CD8-positive, alpha-beta memory T cell (primary cell): ENCODE data around the gene HAP1. TPM values are rescaled to one million over a fixed set of nuclear protein-coding genes. Genes with fewer than 3 reads are reported as not detected.

ENCODE experiments used
- CTCF ChIA-PET: fragments of 350-600 bp; sonication (Branson Sonifier 250); formaldehyde crosslinking; loops from one replicate; lab custom pipeline; 2021; ENCODE audit warnings: antibody characterized with exemption; lab: Charles Lee
- POLR2A ChIA-PET: fragments of 350-600 bp; sonication (Branson Sonifier 250); formaldehyde crosslinking; loops from one replicate; lab custom pipeline; 2021; ENCODE audit warnings: antibody characterized with exemption; lab: Charles Lee
- DNase-seq, 5 donors: peaks; one replicate each; pipeline versions ENCODE4 v3.0.0 to v3.0.0-alpha.2; 2020 to 2022; ENCODE audit warnings: mixed read lengths in 1 of 5
- H3K27ac ChIP-seq: one replicate; pipeline ENCODE4 v1.7.0; 2013; ENCODE audit warnings: low read depth, mild to moderate bottlenecking, low read length, moderate library complexity
- H3K27me3 ChIP-seq: 2 replicates; pipeline ENCODE4 v1.7.0; 2013; ENCODE audit warnings: low read length, mild to moderate bottlenecking; ENCODE audit not compliant: insufficient read depth, poor library complexity, severe bottlenecking
- H3K36me3 ChIP-seq: 2 replicates; pipeline ENCODE4 v1.7.0; 2013; ENCODE audit warnings: mild to moderate bottlenecking, low read length, moderate library complexity; ENCODE audit not compliant: insufficient read depth
- H3K4me1 ChIP-seq: 2 replicates; pipeline ENCODE4 v1.7.0; 2013; ENCODE audit warnings: mild to moderate bottlenecking, low read length, moderate library complexity; ENCODE audit not compliant: insufficient read depth
- H3K4me3 ChIP-seq: 2 replicates; pipeline ENCODE4 v1.7.0; 2013; ENCODE audit warnings: mild to moderate bottlenecking, low read length
- H3K9me3 ChIP-seq: 2 replicates; pipeline ENCODE4 v1.7.0; 2013; ENCODE audit warnings: mild to moderate bottlenecking, low read length
- H3K27ac Mint-ChIP-seq, 8 donors: one replicate each; pipeline ENCODE4 v1.8.0; 2020 to 2021; ENCODE audit warnings: mixed read lengths in 8 of 8, mild to moderate bottlenecking in 6 of 8, inconsistent platforms in 3 of 8, moderate library complexity in 3 of 8
- H3K27me3 Mint-ChIP-seq, 2 donors: one replicate each; pipeline ENCODE4 v1.8.0; 2020 to 2021; ENCODE audit warnings: mixed read lengths in 2 of 2, mild to moderate bottlenecking in 1 of 2, moderate library complexity in 1 of 2
- H3K36me3 Mint-ChIP-seq, 3 donors: one replicate each; pipeline ENCODE4 v1.8.0; 2020 to 2021; ENCODE audit warnings: mixed read lengths in 3 of 3, inconsistent platforms in 1 of 3, mild to moderate bottlenecking in 1 of 3
- H3K4me1 Mint-ChIP-seq, 3 donors: one replicate each; pipeline ENCODE4 v1.8.0; 2020 to 2021; ENCODE audit warnings: mixed read lengths in 3 of 3, inconsistent platforms in 1 of 3, mild to moderate bottlenecking in 1 of 3
- H3K4me3 Mint-ChIP-seq, 7 donors: one replicate each; pipeline ENCODE4 v1.8.0; 2020 to 2021; ENCODE audit warnings: mixed read lengths in 7 of 7, mild to moderate bottlenecking in 6 of 7, moderate library complexity in 4 of 7, inconsistent platforms in 2 of 7
- H3K9me3 Mint-ChIP-seq, 5 donors: one replicate each; pipeline ENCODE4 v1.8.0; 2020 to 2022; ENCODE audit warnings: mixed read lengths in 5 of 5, mild to moderate bottlenecking in 3 of 5, moderate library complexity in 2 of 5, inconsistent platforms in 1 of 5
- polyA plus RNA-seq: library from polyadenylated mRNA; unstranded; fragments of 300-500 nt; fragmentation: Illumina TruSeq; gene quantifications from one replicate; pipeline ENCODE4 v1.2.3, GENCODE V29; 2021
- total RNA-seq, 2 experiments: library from RNA; stranded (reverse); gene quantifications; one replicate each; pipeline ENCODE4 v1.2.3, GENCODE V29; 2021

HAP1 gene
- total and polyA plus RNA-seq, 3 experiments from 2014 or later, result 0.13 to 0.18 TPM; not detected in 1

GRCh38 chr17:41683441-41684007 is 50.9 kb downstream of the HAP1 start:
- no peak overlapping the region for H3K27ac ChIP-seq
- no peaks in the 10 kb centered on the region for H3K9me3 Mint-ChIP-seq
- peaks cover 0 to 2% (median 0%) of the 10 kb centered on the region in 3 donors for H3K36me3 Mint-ChIP-seq
- no peaks in the 10 kb centered on the region for H3K9me3 ChIP-seq
- peaks cover 0 to 2% of the 10 kb centered on the region in 2 donors for H3K27me3 Mint-ChIP-seq
- H3K27me3 ChIP-seq, result no peaks in the 10 kb centered on the region
- no peak overlapping the region for H3K4me3 Mint-ChIP-seq
- CTCF ChIA-PET, result interaction anchor here (1.5 to 6.3 kb wide), 2 partner anchors 12 to 21 kb away, joined by 10 to 35 read pairs; no protein-coding TSS in a partner anchor
- H3K4me3 ChIP-seq, result no peak overlapping the region
- POLR2A ChIA-PET, result interaction anchor here (1.0 kb wide), 1 partner anchor 9 kb away, joined by 3 read pairs; no protein-coding TSS in a partner anchor
- no peaks in the 10 kb centered on the region for H3K36me3 ChIP-seq
- DNase-seq, result no peak
- H3K27ac Mint-ChIP-seq, result no peak overlapping the region
- peaks cover 19% of the 10 kb centered on the region for H3K4me1 ChIP-seq
- H3K4me1 Mint-ChIP-seq, result peaks cover 19 to 27% (median 22%) of the 10 kb centered on the region in 3 donors

GRCh38 chr17:41682631-41683030 is 51.8 kb downstream of the HAP1 start:
- H3K4me1 Mint-ChIP-seq, result peaks cover 16 to 27% (median 21%) of the 10 kb centered on the region in 3 donors
- Histone ChIP-seq H3K9me3 (no peaks in the 10 kb centered on the region), H3K4me3 (no peak overlapping the region), H3K36me3 (no peaks in the 10 kb centered on the region), H3K4me1 (peaks cover 20% of the 10 kb centered on the region), H3K27ac (no peak overlapping the region), H3K27me3 (no peaks in the 10 kb centered on the region)
- H3K27ac Mint-ChIP-seq, result no peak overlapping the region
- peaks cover 0 to 2% of the 10 kb centered on the region in 2 donors for H3K27me3 Mint-ChIP-seq
- ChIA-PET POLR2A (interaction anchor here (1.0 kb wide), 1 partner anchor 9 kb away, joined by 3 read pairs; no protein-coding TSS in a partner anchor), CTCF (interaction anchor here (1.5 to 6.3 kb wide), 3 partner anchors 13 to 20 kb away, joined by 10 to 63 read pairs (median 35); no protein-coding TSS in a partner anchor)
- H3K9me3 Mint-ChIP-seq, result no peaks in the 10 kb centered on the region
- peaks cover 0 to 2% (median 0%) of the 10 kb centered on the region in 3 donors for H3K36me3 Mint-ChIP-seq
- no peak overlapping the region for H3K4me3 Mint-ChIP-seq
- DNase-seq, result no peak

DNA sequence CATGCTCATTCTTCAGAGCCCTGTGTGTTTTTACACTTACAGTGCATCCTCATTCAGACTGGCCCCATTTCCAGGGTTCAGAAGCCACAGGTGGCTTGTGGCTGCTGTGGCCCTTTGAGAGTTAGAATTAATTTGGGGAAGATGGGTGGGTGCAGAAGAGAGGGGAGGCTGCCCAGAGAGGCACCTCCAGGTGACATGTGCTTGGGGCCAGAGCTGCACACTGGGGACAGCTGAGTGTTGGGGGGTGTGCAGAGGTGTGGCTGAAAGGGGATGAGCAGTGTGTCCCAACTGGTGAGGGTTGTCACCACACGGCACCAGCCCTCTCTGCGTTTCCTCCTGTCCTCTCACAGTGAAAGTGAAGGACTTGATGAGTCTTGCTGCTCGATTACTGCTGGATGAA is 52.7 kb downstream of the HAP1 start:
- CTCF ChIA-PET, result interaction anchor here (5.6 to 6.3 kb wide), 3 partner anchors 8 to 19 kb away, joined by 35 to 74 read pairs (median 63); partner anchors contain the start of gene EIF1
- Histone ChIP-seq H3K36me3 (no peaks in the 10 kb centered on the region), H3K4me1 (peaks cover 16% of the 10 kb centered on the region), H3K27me3 (no peaks in the 10 kb centered on the region), H3K27ac (no peak overlapping the region), H3K4me3 (no peak overlapping the region), H3K9me3 (no peaks in the 10 kb centered on the region)
- H3K36me3 Mint-ChIP-seq, result peaks cover 0 to 2% (median 0%) of the 10 kb centered on the region in 3 donors
- H3K27me3 Mint-ChIP-seq, result peaks cover 0 to 2% of the 10 kb centered on the region in 2 donors
- H3K9me3 Mint-ChIP-seq, result no peaks in the 10 kb centered on the region
- no peak overlapping the region for H3K4me3 Mint-ChIP-seq
- H3K4me1 Mint-ChIP-seq, result peaks cover 20 to 30% (median 24%) of the 10 kb centered on the region in 3 donors
- POLR2A ChIA-PET, result interaction anchor here (5.2 kb wide), 1 partner anchor 8 kb away, joined by 178 read pairs; the partner anchor contains the start of gene EIF1
- DNase-seq, result no peak
- no peak overlapping the region for H3K27ac Mint-ChIP-seq

DNA sequence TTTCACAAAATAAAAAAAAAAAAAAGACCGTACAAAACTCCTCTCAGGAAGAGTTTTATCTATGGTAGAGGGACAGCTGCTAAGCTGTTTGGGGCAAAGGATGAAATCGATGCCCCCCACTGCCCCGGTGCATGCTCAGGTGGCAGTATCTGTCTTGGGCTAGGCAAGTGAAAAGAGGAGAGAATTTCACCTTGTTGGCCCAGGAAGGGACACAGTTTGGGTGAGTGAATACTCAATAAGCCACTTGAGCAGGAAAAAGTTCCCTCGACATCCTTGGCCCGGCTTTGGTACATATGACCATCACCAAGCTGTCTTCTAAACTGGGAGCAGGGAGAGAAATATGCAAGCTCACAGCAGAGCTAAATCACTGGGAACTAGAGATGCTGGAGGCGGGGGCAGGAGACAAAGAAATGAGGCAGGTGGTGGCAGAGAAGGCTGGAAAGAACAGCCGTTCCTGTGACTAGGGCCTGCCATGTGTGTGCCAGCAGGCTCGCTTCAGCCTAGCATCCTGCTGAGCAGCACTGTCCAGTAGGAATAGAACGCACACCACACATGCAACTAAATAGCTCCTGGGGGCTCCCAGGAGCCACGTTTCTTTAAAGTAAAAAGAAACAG is 53.9 kb downstream of the HAP1 start:
- H3K27ac Mint-ChIP-seq, result peak overlapping the region in 1 of 8 donors; percentile 23
- H3K27ac ChIP-seq, result no peak overlapping the region
- ChIA-PET CTCF (interaction anchor here (3.1 to 6.3 kb wide), 5 partner anchors 9 to 32 kb away, joined by 10 to 74 read pairs (median 35); partner anchors contain the start of gene EIF1), POLR2A (interaction anchor here (5.2 kb wide), 1 partner anchor 10 kb away, joined by 178 read pairs; the partner anchor contains the start of gene EIF1)
- no peaks in the 10 kb centered on the region for H3K9me3 Mint-ChIP-seq
- H3K4me1 ChIP-seq, result peaks cover 16% of the 10 kb centered on the region
- H3K36me3 ChIP-seq, result no peaks in the 10 kb centered on the region
- peaks cover 0 to 2% of the 10 kb centered on the region in 2 donors for H3K27me3 Mint-ChIP-seq
- no peak overlapping the region for H3K4me3 Mint-ChIP-seq
- no peak for DNase-seq
- peaks cover 20 to 38% (median 24%) of the 10 kb centered on the region in 3 donors for H3K4me1 Mint-ChIP-seq
- H3K9me3 ChIP-seq, result no peaks in the 10 kb centered on the region
- no peaks in the 10 kb centered on the region for H3K27me3 ChIP-seq
- H3K4me3 ChIP-seq, result no peak overlapping the region
- H3K36me3 Mint-ChIP-seq, result peaks cover 0 to 2% (median 0%) of the 10 kb centered on the region in 3 donors

DNA sequence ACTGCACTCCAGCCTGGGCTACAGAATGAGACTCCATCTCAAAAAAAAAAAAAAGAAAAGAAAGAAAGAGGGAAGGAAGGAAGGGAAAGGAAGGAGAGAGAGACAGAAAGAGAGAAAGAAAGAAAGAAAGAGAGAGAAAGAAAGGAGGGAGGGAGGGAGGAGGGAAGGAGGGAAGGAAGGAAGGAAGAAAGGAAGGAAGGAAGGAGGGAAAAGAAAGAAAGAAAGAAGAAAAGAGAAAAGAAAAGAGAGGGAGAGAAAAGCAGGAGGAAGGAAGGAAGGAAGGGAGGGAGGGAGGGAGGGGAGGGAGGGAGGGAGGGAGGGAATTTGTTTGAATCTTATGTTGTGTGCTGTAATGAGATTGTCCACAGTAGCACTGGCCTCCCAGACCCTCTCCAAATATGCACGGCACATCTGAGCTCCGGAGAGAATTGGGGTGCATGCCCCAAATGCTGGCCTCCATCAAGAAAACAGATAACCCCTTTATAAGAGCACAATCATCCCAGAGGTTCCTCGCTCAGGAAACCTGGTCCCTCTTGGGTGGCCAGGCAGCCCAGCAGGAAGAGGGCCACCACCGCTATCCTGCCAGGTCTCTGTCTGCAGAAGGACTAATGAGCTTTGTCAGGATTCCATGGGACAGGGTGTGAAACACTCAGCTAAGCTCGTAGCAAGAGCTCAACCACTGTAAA is 54.6 kb downstream of the HAP1 start:
- H3K36me3 ChIP-seq, result no peaks in the 10 kb centered on the region
- H3K4me3 ChIP-seq, result no peak overlapping the region
- ChIA-PET CTCF (interaction anchor here (3.1 to 6.3 kb wide), 5 partner anchors 10 to 31 kb away, joined by 10 to 74 read pairs (median 35); partner anchors contain the start of gene EIF1), POLR2A (interaction anchor here (0.7 to 5.2 kb wide), 7 partner anchors 10 to 1490 kb away, joined by 3 to 178 read pairs (median 11); partner anchors contain the start of gene EIF1)
- peaks cover 20 to 38% (median 24%) of the 10 kb centered on the region in 3 donors for H3K4me1 Mint-ChIP-seq
- peaks cover 0 to 2% (median 0%) of the 10 kb centered on the region in 3 donors for H3K36me3 Mint-ChIP-seq
- H3K4me3 Mint-ChIP-seq, result peak overlapping the region in 2 of 7 donors; percentile 83 to 85
- H3K9me3 Mint-ChIP-seq, result no peaks in the 10 kb centered on the region
- H3K27ac ChIP-seq, result peak overlapping the region; percentile 62
- no peak for DNase-seq
- peak overlapping the region in 5 of 8 donors; percentile 80 to 98 (median 96) for H3K27ac Mint-ChIP-seq
- H3K27me3 Mint-ChIP-seq, result peaks cover 0 to 2% of the 10 kb centered on the region in 2 donors
- H3K27me3 ChIP-seq, result no peaks in the 10 kb centered on the region
- H3K4me1 ChIP-seq, result peaks cover 16% of the 10 kb centered on the region
- no peaks in the 10 kb centered on the region for H3K9me3 ChIP-seq

- Mint-ChIP-seq H3K27ac (peak overlapping the region; percentile 80 to 98 (median 96)), H3K4me3 (peak overlapping the region; percentile 71 to 92 (median 87)), H3K4me1 (peaks cover 20 to 38% (median 24%) of the 10 kb centered on the region in 3 donors), H3K9me3 (no peaks in the 10 kb centered on the region), H3K36me3 (peaks cover 0 to 2% (median 0%) of the 10 kb centered on the region in 3 donors), H3K27me3 (peaks cover 0 to 2% of the 10 kb centered on the region in 2 donors)
- CTCF ChIA-PET, result interaction anchor here (0.8 to 6.3 kb wide), 11 partner anchors 9 to 357 kb away, joined by 3 to 74 read pairs (median 9); partner anchors contain the start of genes EIF1 and NKIRAS2
- Histone ChIP-seq H3K36me3 (no peaks in the 10 kb centered on the region), H3K27me3 (no peaks in the 10 kb centered on the region), H3K4me1 (peaks cover 16% of the 10 kb centered on the region), H3K4me3 (peak overlapping the region; percentile 55), H3K27ac (peak overlapping the region; percentile 62), H3K9me3 (no peaks in the 10 kb centered on the region)
- POLR2A ChIA-PET, result interaction anchor here (0.6 to 5.2 kb wide), 9 partner anchors 9 to 1491 kb away, joined by 3 to 178 read pairs (median 7); partner anchors contain the start of gene EIF1
- peak; percentile 27 to 75 (median 52) for DNase-seq
These were observed 55.3 kb downstream of the HAP1 start for GRCh38 chr17:41678907-41679739.
